NCI-H2196 (cell line): ENCODE data around the gene CEP350.
A peak's percentile ranks its signal among the peaks of the same experiment; 100 is the strongest.

Experiments used
- DNase-seq: peaks from one replicate; lab custom pipeline; 2025; ENCODE audit not compliant: unreplicated experiment; lab: John Stamatoyannopoulos, UW

The CEP350 gene

GRCh38 chr1:180154325-180155181, 199.9 kb downstream of the CEP350 start, which contains the start of gene QSOX1:
Gene QSOX1, plus strand, starts transcription at chr1:180154869. Its CDS starts 39 bp downstream, at chr1:180154908.
- peak; percentile 84 for DNase-seq

DNA sequence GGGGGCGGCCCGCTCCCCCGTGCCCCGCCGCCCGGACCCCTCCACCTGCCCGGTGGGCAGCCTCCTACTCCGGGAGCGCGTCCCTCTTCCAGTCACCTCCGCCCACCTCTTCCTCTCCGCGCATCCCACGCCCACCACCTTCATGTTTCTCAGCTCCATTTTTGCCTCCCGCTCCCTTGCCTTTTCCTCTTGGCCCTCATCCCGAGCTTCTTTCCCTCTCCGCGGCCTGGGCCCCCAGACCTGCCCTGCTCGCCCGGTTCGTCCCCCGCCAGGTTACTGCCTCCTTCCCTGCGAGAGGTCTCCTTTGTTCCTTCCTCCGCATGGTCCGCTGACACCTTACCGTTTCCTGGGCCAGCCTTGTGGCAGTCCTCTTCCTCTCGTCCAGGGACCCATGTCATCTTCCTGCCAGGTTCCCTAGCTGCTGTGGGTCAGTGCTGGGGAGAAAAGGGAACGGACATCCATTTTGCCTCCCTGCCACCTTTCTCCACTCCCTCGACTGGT, 200.6 kb downstream of the CEP350 start:
- no peak for DNase-seq

DNA sequence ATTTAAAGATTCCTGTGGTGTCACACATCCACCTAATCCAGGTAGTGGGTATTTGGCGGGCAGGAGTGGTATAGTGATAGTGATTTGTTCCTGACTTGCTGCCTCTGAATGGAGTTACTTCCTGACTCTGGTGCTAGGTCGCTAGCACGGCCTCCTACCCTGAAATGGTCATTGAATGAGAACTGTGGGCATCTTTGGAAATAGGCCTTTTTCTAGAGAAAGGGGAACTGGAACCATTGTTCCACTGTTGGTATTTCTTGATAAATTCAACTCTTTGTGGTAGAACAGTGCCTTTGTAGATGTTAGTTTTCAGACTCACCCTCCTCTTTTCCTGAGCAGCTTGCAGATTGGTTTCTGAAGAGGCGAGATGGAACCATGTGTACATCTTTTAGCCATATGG, 201.6 kb downstream of the CEP350 start:
- DNase-seq: no peak

DNA sequence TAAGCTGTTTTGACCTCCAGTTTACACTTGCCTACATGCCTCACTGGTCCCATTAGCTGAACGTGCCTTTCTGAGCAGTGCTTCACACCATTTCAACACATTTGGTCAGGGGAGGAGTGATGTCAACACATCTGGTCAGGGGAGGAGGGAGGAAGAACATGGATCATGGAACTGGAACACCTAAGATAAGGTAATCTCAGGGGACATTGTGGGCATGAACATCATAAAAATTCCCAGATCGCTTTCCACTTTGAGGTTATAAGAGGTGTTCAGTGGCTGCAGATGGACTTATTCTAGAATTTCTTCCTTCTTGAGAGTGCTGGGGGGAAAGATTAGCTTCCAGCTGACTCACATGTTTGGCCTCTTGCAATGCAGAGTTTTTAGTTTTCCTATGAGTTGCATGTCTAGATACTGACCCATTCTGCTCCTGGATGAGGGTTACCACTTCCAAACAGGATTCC, 202.1 kb downstream of the CEP350 start:
- no peak for DNase-seq

GRCh38 chr1:180157108-180157507, 202.5 kb downstream of the CEP350 start:
- no peak for DNase-seq

DNA sequence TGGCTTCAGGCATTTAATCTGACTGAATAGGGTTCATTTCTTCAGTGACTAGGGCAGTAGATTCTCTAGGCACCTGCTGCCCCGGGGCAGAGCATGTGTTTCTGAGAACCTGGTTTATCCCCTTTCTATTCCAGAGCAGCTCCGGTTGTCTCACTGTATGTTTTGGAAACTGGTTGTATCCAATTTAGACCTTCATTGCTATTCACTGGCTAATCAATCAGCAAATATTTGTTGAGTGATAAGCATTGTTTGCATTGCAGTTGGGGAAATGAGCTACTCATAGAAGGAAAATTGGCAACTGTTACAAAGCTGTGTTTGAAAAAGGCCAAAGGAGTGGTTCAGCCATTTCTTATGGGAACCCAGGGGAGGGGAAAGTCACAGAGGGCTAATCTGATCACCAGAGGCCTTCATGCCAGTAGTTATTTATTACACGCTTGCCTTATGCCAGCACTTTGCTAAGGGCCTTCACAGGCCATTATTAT, 203.0 kb downstream of the CEP350 start:
- DNase-seq: peak; percentile 72

GRCh38 chr1:180158149-180159147, 203.8 kb downstream of the CEP350 start:
- peak; percentile 38 for DNase-seq

DNA sequence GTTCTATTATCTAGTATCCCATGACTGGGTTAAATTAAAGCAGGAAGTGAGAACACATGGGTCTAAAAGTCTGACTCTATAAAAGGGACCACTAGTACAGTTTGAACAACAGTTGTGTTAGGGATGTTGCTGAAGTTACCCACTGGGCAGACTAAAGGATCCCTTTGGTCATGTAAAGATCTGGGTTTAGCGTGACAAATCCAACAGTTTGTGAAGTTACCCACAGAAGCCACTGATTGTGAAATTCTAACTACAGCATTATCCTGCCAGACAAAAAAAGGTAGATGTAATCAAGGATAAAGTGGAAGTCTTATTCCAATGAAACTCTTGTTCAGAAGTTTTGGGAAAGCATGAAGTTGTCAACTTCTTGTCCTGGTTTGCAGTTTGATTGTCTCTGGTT, 205.7 kb downstream of the CEP350 start:
- no peak for DNase-seq

DNA sequence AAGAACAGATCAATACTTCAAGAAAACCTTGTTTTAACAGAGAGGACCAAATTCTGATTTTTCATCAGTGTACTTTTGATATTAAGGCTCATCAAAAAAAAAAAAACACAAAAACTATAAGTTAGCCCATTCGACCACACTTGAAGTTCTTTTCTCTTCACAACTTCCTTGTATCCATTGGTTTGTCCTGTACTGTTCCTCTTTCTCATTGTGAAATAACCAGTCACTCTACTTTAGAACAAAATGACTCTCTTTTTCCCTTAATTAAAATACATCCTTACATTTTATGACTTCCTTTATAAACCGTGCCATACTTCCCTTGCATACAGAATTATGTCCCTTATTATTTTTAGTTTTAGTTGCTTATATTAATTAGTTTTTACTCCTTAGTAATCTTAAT, 208.4 kb downstream of the CEP350 start:
- no peak for DNase-seq
